NCI-H1436 (cell line): ENCODE data around the gene KISS1.

ENCODE experiments used
- DNase-seq: peaks from one replicate; lab custom pipeline; 2025; lab: John Stamatoyannopoulos, UW

KISS1 gene

DNA sequence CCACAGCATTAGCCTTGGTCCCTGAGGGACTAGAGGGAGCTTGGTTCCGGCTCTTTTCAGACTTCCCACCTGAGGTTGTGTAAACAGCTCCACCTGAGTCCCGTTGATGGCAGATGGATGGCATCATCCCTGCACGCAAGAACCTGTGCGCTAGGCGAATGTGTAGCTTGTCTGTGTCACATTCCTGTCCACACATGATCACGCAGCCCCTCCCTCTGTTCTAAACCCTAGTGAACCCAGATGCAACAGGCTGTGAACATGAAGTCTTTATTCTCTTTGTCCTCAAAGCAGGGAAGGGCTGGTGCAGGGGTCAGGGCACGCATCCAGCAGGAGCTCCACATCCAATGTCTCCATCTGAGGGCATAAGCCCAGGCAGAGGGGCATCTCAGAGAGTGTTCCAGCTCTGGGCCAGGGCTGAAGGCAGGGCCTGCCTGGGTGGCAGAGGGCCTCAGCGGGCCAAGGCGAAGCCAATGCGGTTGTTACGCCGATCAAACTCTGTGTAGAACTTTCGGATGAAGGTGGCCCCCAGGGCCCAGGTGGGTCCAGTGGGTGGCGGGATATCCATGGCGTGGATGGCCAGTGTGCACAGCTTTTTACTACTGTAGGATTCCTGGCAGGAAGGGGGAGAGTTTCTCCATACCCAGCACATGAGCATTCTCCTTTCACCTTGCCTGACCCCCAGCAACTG is 41.6 kb downstream of the KISS1 start:
- peak; percentile 46 for DNase-seq

- DNase-seq, result no peak
Observed at GRCh38 chr1:204153667-204154066, 42.6 kb downstream of the KISS1 start.

DNA sequence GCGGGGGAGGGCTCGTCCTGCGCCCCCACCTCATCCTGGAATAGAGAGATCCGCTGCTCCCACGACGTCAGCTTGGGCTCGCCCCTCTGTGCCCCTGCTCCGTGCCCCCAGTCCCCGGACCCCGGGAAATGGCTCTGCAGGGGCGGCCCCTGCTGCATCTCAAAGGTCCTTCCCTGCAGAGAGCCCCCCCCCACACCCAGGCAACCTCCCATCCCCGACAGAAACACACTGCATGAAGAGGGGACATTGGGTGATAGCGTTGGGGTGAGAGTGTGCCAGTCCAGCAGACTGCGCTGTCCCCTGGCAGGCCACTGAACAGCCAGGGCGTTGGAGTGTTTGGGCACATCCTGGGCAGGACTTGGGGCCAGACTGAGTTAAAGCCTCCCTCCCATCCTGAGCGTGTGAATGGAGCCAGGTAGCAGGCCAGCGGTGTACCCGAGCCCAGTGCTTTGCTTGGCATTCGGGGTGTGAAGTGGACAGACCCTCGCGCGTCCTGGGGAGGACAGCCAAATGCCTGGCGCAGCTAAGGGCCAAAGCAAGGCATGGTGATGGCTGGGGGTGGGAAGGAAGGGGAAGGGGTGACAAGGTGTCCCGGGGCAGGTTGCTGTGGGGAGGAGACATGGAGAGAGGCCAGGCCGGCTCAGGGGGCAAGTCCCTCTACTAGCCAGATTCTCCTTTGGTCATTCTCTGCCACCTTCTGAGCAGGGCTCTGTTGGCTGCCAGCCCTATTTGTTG is 43.8 kb downstream of the KISS1 start:
- DNase-seq, result no peak

GRCh38 chr1:204151552-204152309 is 44.6 kb downstream of the KISS1 start, which contains the start of gene ETNK2:
TSS of gene ETNK2 (minus strand) at chr1:204152044. CDS start at chr1:204151852, 192 bp downstream.
- peak; percentile 77 for DNase-seq

- DNase-seq, result no peak
Observed at GRCh38 chr1:204150702-204151551, 45.4 kb downstream of the KISS1 start.

DNA sequence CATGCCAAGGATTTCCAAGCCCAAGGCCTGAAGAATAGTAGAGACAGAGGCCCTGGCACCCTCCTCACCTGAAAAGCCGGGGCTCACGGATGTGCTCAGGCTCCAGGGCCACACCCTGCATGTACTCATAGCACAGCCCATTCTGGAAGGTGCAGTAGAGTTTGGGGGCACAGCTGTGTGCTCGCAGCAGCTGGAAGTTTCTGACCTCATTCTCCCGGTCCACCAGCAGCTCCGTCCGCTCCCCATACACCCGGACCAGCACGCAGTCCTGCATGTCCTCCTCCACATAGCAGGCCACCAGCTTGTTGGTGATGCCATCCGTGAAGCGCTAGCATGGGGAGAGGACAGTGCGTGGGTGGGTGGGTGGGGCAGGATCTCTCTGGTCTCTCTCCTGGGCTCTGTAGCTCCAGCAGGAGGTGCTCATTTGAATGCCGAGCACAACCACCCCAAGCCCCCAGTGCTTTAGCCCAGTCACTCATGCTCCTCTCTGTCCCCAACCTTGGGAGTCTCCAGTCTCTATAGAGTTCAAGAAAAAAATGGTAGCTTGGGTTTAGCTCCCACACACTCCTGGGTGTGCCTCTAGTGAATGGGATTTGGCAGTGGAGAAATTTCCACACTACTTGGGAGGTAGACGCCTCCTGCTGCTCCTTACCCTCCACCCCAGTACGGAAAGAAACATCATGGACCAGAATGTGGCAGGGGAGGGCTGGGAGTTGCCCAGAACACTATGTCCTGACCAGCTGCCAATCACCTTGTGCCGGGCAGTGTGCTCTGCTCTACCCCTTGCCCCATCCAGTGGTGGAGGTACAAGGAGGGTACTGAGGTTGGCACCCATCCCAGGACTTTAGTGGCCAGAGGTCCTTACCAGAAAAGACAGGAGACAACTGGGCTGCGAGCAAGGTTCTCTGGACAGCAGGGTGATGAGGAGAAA is 46.4 kb downstream of the KISS1 start:
- DNase-seq, result no peak

DNA sequence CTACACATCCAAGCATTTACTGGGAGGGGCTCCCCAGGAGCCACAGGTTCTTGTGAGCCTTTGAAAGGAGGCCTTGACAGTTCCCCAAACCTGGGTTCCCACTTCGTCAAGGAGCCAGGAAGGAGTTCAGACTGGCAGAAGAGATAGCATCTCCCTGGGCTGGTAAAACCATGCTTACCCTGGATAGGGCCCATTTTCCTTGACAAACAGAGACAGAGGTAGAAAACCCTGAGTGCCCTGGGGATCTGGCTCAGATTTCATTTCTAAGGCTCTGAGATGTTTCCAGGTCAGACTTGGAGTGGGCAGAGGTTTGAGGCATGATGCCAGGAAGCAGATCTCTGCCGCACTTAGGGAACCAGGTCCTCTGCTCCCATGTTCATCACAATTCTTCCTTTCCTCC is 47.2 kb downstream of the KISS1 start:
- DNase-seq, result no peak

DNA sequence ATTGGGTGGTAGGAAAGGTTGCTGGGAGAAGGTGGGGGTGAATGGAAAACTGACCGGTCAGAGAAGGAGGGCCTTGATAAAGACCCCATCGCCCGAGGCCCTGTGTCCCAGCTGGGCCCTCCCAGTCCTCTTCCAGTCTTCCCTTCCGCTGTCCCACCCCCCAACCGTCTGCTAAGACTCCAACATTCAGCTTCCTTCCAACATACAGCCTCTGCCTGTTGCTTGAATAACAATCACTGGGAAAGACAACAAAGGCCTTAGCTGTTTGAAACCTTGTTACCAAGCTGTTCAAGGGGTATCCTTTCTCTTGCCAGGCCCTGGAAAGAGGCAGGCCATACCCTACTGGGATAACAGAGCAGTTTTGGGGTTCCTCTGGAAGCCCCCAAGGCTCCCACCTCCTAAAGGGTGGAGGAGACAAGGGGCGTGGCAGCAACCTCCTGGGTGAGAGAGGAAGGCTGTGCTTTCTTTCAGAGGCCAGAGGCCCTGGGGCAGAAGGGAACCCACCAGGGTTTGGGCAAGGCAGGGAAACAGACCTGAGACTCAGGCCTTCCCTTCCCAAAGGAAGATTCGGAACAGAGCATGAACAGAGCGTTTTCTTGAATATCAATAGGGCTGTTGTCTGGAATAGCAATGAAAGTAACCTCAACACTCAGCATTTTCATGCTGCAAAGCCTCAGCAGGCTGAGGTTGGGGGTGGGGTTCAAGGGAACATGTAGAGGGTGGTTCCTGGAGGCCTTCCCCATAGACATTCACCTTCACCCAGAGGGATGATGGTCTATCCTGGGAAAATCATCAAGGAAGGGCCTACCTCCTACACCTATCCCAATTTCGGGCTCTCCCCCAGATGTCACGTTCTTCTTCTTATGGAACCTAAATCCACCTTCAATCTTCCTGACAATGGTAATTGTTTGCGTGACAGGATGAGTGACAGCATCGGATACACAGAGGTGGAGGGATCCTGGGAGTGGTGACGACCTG is 48.6 kb downstream of the KISS1 start:
- no peak for DNase-seq

DNA sequence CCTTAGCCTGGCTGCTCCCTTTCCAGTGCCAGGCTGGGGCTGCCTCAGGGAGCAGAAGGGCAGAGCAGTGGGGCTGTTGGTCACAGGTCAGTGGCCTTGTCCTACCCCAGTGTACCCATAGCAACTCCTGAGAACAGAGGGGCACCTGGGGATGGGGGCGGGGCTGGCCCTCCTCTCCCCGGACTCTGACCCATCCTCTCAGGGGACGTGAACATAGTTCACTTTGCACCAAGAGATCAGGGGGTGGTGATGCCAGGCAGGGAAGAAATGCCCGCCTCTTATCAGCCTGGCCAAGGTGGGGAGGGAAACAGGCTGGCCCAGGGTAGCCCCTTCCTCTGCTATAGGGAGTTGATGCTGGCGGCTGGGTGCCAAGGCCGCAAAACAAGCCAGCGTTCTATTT is 49.3 kb downstream of the KISS1 start:
- DNase-seq, result no peak

- DNase-seq, result no peak
Observed at GRCh38 chr1:204146309-204146708, 50.0 kb downstream of the KISS1 start.

DNA sequence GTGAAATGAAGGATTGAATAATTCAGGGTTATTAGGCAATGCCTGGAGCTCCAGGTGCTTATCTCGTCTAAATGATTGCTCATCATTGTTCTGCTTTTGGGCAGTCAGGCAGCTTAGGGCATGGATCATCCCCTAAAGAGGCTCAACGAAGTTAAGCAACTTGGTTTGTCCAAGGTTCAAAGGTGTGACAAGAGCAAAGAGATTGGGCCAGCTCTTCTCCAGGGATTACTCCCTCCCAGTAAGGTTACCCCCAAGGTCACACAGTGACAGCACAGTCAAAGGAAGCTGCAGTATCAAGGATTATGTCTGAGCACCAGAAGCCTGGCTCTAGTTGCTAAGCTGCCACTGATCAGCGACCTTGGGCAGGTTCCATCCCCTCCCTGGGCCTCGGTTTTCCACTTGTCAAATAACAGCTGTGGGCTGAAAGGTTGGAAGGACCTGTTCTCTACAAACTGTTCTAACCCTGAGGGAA is 51.2 kb downstream of the KISS1 start:
- DNase-seq, result no peak

DNA sequence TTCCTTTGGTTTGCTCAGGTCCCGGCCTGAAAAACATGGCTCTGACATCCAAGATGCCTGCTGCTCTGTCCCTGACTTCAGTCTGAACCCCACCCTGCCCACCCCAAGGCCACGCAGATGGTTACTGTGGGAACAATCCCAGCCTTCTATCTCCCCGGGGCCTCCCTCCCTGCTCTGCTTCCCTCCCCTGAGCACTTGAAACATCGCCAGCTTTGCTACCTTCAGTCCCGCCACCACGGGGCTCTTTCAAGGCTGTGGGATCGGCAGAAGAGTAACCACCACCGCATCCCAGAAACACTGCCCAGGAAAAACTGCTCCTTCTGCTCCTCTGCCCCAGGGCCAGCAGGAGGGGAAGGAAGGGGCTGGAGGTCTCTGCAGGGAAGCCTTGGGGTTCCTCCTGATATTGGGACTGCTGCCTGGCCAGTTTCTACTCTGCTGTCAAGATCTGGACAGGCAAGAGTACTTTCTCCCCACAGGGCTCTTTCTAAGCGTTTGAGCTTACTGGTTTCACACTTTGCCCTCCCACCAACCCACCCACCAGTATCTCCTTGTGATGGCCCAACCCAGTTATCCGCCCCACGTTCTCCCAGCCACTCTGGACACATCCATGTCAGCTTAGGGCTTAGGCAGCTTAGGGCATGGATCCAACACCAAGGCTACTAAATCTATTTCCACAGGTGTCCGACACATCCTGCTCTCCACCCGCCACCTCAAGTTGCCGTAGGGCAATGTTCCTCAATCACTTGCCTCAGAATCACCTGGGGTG is 52.8 kb downstream of the KISS1 start:
- no peak for DNase-seq

GRCh38 chr1:204142032-204142974 is 54.0 kb downstream of the KISS1 start:
- no peak for DNase-seq

DNA sequence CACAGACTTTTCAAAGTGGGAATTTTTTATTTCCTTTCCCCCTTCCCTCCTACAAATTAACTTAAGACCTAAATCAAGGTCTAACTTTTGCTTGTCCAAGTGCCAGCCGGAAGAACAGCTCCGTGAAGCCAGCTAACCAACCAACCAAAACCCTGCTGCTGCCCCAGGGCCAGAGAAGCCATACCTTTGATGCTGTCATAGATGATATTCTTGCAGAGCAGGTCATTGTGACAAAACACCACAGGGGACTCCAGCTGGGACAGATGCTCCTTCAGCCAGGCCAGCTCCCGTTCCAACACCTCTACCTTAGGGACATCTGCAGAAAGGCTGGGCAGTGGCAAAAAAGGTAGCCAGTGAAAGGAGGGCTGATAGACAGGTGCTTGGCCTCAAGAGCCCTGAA is 55.2 kb downstream of the KISS1 start:
- no peak for DNase-seq
